C4-2B (cell line): ENCODE measurements around the gene FAM53B.

Experiments
- CTCF ChIP-seq: fragments of 450-650 bp; conservative IDR thresholded peaks from 2 replicates; pipeline ENCODE4 v1.5.1; 2017; ENCODE audit warnings: mild to moderate bottlenecking
- ZFX ChIP-seq: fragments of 450-650 bp; IDR thresholded peaks from 2 replicates; pipeline ENCODE4 v1.6.1; 2017

- TF ChIP-seq CTCF = no peak
- TF ChIP-seq ZFX = no peak
Observed at GRCh38 chr10:124688889-124689670, 55.1 kb downstream of the FAM53B start.
